ENCODE results near the gene ZNF197. TPM values are rescaled to one million over a fixed set of nuclear protein-coding genes. Genes with fewer than 3 reads are reported as not detected.
A peak's percentile ranks its signal among the peaks of the same experiment; 100 is the strongest.

ZNF197 gene
- total RNA-seq, 1 donor from 2014 or later = 4.8 TPM

DNA sequence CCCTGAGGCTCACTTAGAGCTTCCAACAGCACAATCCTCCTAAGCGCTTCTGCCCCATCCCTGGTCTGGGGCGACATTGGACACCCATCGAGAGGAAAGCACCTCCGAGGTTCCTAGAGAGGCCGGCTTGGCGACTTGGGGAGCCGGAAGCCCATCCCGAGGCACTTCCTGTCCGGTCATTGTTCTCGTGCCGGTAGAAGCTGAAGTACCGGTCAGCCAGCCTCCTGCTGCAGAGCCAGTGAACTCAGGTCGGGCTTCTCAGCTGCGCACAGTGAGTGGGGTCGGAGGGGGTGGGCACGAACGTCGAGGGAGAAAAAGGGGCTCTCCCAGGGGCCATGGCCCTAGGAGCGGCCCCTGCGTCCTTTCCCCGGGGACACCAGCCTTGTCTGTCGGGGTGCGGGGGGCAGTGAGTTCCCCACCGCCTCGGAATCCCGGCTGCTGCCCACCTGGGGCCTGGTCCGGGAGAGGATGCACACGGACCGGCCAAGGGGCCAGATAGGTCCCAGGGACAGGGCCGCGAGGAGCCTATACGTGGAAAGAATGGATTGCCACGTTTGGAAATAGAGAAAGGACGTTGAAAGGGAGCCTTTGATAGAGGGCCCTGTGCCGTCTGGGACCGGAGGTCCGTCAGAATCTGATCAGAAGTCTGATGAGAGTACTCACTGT lies 23.9 kb downstream of the ZNF197 start, which contains the start of gene ZNF35:
Gene ZNF35 (plus strand): TSS at position 169 of the 666 bp plus-strand sequence. CDS start 2,336 bp downstream, outside the sequence.
- TF ChIP-seq, protein P1, sequence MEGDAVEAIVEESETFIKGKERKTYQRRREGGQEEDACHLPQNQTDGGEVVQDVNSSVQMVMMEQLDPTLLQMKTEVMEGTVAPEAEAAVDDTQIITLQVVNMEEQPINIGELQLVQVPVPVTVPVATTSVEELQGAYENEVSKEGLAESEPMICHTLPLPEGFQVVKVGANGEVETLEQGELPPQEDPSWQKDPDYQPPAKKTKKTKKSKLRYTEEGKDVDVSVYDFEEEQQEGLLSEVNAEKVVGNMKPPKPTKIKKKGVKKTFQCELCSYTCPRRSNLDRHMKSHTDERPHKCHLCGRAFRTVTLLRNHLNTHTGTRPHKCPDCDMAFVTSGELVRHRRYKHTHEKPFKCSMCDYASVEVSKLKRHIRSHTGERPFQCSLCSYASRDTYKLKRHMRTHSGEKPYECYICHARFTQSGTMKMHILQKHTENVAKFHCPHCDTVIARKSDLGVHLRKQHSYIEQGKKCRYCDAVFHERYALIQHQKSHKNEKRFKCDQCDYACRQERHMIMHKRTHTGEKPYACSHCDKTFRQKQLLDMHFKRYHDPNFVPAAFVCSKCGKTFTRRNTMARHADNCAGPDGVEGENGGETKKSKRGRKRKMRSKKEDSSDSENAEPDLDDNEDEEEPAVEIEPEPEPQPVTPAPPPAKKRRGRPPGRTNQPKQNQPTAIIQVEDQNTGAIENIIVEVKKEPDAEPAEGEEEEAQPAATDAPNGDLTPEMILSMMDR (conservative IDR thresholded peaks at IDR 0.05; ENCODE audit: low read depth, low read length) = no peak
- DNase-seq (ENCODE audit: low read depth) = peak; percentile 56
- peak within 1 kb of the TSS; percentile 78 for H3K4me3 ChIP-seq (ENCODE audit: low read depth, low read length)

DNA sequence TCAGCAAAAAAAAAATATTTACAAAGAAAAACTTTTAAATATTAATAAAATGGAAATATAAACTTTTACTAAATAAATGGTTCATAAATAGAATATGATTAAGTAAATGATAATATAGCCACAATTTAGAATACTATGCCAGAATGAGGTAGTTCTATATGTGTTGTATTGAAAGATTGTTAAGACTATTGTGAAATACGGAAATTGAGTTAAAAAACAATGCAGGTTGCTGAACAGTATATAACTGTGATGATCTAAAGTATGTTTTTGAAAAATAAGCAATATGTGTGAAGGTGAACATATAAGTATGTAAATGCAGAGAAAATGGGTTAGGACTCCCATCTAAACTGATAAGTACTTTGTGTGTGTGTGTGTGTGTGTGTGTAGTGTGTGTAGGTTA lies 24.9 kb downstream of the ZNF197 start:
- no peak for DNase-seq (ENCODE audit: low read depth)
- peak overlapping the region; percentile 78 for H3K4me3 ChIP-seq (ENCODE audit: low read depth, low read length)
- TF ChIP-seq, protein P1 (conservative IDR thresholded peaks at IDR 0.05; ENCODE audit: low read depth, low read length) = no peak

DNA sequence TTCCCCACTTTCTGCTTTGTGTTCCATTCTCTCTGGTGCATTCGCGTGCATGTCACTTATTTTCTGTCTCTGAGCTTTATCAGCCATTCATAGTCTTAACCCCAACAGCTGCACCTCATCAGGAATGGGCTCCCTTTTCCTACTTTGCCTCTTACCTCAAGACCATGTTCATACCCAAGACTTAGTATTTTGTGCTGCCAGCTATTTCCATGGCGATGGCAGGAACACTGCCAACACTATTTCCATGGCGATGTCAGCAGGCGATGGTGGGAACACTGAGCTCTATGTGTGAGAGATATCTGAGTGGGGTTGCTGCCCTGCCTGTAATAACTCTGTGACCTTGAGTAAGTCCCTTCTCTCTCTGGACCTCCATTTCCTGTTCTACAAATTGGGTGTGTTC lies 29.2 kb downstream of the ZNF197 start:
- H3K4me3 ChIP-seq (ENCODE audit: low read depth, low read length) = no peak overlapping the region
- TF ChIP-seq, protein P1 (conservative IDR thresholded peaks at IDR 0.05; ENCODE audit: low read depth, low read length) = no peak
- no peak for DNase-seq (ENCODE audit: low read depth)

DNA sequence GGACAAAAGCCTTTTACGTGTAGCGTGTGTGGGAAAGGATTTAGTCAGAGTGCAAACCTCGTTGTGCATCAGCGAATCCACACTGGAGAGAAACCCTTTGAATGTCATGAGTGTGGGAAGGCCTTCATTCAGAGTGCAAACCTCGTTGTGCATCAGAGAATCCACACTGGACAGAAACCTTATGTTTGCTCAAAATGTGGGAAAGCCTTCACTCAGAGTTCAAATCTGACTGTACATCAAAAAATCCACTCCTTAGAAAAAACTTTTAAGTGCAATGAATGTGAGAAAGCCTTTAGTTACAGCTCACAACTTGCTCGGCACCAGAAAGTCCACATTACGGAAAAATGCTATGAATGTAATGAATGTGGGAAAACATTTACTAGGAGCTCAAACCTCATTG lies 34.2 kb downstream of the ZNF197 start:
- no peak overlapping the region for H3K4me3 ChIP-seq (ENCODE audit: low read depth, low read length)
- DNase-seq (ENCODE audit: low read depth) = no peak
- TF ChIP-seq, protein P1 (conservative IDR thresholded peaks at IDR 0.05; ENCODE audit: low read depth, low read length) = no peak

DNA sequence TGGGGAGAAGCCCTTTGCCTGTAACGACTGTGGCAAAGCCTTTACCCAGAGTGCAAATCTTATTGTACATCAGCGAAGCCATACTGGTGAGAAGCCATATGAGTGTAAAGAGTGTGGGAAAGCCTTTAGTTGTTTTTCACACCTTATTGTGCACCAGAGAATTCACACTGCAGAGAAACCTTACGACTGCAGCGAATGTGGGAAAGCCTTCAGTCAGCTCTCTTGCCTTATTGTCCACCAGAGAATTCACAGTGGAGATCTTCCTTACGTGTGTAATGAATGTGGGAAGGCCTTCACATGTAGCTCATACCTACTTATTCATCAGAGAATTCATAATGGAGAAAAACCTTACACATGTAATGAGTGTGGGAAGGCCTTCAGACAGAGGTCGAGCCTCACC lies 34.6 kb downstream of the ZNF197 start:
- H3K4me3 ChIP-seq (ENCODE audit: low read depth, low read length) = no peak overlapping the region
- TF ChIP-seq, protein P1 (conservative IDR thresholded peaks at IDR 0.05; ENCODE audit: low read depth, low read length) = no peak
- no peak for DNase-seq (ENCODE audit: low read depth)

DNA sequence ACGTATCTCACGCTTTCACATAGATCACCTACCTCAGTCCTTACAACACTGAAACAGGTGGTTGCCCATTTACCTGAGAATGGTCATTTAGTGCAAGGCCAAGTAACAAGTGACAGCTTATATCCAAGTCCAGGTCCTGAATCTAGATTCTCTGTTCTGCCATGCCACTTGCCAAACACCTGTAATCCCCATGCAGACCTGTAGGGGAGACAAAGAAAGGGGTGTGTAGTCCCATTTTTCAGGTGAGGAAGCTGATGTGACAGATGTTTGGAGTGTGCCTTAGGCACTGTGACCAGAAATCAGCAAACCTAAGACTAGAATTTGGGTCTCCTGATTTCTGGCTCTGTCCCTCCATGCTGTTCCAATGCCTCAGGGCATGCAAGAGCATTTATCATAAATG lies 36.4 kb downstream of the ZNF197 start:
- TF ChIP-seq, protein P1 (conservative IDR thresholded peaks at IDR 0.05; ENCODE audit: low read depth, low read length) = peak; percentile 33
- H3K4me3 ChIP-seq (ENCODE audit: low read depth, low read length) = no peak overlapping the region

DNA sequence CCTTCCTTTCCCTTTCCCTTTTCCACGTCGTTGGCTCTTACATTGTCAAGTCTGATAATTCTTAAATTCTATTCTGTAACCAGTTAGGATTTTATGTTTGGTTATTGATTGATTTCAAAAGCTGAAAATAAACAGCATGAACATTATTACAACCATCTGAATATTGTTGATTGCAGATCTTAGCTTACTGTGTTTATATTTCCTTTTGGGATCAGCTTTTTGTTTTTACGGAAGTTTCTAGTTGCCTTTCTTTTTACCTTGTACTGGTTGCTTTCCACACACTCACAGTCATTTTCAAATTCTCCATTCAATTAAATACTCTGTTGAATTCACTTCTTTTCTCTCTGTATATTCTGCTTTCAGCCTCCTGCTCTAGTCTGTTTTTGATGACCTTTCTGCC lies 40.3 kb downstream of the ZNF197 start:
- H3K4me3 ChIP-seq (ENCODE audit: low read depth, low read length) = no peak overlapping the region
- DNase-seq (ENCODE audit: low read depth) = no peak
- TF ChIP-seq, protein P1 (conservative IDR thresholded peaks at IDR 0.05; ENCODE audit: low read depth, low read length) = no peak

More for the DNA sequence above, 36.4 kb downstream of the ZNF197 start:
- DNase-seq (ENCODE audit: low read depth) = no peak
